ENCODE data around the gene SPOUT1.
A peak's percentile ranks its signal among the peaks of the same experiment; 100 is the strongest.

Gene SPOUT1

DNA sequence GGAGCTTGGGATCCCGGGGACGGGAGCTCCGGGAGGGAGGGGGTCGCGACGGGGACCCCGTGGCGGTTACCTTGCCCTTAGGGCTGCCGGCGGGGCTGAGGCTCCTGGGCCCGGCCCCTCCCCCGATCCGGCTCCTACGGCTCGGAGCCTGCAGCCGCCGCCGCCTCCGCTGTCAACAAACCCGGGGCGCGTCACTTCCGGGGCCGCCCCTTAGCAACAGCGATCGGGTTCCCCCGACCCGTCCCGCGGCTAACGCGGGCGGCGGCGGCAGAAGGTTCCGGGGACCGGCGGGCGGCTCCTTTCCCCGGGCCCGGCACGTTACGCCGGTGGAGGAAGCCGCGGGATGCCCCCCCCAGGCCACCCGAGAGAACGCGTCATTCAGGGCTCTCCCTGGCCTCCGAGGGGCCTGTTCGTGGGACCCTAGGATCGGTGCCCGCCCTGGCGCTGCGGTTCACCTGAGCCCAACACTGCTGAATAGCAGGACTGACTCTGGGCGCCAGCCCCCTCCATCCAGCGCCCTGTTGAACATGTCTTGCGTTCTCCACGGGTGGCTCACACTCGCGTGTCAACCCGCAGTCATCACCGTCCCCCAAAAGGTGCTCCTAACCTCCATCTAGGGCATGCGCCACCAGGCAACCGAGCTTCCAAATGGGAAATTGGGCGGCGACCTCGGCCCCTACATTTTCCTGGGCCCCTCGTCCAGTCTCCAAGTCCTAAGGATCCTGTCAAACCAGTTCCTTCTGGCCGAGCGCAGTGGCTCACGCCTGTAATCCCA lies 57.7 kb downstream of the SPOUT1 start, which contains the start of gene ZER1:
ZER1 (minus strand) TSS at position 183 of the 775 bp plus-strand sequence. CDS start 16,362 bp downstream, outside the sequence.
- DNase-seq (ENCODE audit: low spot score), result peak; percentile 95

DNA sequence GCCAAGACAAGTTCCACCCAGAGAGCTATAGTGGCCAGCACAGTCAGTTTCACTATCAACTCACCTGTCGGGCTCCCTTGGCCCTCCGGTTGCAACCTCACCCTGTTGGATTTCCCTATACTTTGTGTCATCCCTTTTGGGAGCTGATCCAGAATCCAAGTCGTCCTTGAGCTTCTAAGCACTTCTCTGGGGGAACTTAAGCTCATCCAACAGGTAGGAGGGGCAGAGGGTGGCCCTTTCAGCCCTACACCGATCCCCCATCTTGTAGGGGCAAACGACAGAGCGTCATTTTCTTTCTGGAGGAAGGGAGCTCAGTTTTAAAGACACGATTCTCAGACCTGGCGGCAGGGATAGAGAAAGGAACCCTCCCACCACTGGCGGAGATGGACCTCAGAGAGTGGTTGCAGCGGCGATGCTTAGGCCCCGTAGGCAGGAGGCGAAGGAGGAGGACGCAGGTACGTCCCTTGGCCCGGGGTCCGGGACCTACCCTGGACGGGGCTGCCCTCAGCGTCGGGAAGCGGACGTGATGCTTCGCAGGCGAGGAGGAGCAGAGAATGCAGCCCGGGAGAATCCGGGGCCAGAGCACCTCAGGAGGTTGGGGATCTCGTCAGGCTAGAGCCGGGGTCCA lies 58.4 kb downstream of the SPOUT1 start:
- no peak for DNase-seq (ENCODE audit: low spot score)

DNA sequence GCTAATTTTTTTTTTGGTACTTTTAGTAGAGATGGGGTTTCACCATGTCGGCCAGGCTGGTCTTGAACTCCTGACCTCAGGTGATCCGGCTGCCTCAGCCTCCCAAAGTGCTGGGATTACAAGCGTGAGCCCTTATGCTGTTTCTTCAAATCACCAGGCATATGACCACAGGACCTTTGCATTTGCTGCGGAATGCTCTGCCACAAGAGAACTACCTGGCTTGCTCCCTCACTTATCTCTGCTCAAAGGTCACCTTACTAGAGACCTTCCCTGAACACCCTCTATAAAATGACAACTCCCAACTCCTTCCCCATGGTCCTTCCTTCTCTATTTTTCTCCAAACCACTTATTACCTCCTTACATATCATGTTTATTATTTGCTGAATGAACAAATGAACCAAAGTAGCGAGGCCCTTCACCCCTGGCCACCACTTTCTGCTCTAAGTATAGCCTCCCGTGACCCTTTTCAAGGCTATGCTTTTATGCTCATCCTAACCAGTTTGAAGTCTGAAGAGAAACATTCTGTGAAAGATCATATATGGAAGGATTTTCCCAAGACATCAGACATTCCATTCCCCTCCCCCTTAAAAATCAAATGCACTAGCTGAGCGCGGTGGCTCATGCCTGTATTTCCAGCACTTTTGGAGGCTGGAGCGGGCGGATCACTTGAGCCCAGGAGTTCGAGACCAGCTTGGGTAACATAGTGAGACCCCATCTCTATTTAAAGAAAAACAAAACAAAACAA lies 59.1 kb downstream of the SPOUT1 start:
- no peak for DNase-seq (ENCODE audit: low spot score)
